Measurements from ENCODE around the gene RPL12. TPM values are rescaled to one million over a fixed set of nuclear protein-coding genes. Genes with fewer than 3 reads are reported as not detected.

The RPL12 gene
- polyA plus RNA-seq (2013, experiment 1 of 2): 1,412 TPM
- 1,543 TPM for polyA plus RNA-seq (2013, experiment 2 of 2)

DNA sequence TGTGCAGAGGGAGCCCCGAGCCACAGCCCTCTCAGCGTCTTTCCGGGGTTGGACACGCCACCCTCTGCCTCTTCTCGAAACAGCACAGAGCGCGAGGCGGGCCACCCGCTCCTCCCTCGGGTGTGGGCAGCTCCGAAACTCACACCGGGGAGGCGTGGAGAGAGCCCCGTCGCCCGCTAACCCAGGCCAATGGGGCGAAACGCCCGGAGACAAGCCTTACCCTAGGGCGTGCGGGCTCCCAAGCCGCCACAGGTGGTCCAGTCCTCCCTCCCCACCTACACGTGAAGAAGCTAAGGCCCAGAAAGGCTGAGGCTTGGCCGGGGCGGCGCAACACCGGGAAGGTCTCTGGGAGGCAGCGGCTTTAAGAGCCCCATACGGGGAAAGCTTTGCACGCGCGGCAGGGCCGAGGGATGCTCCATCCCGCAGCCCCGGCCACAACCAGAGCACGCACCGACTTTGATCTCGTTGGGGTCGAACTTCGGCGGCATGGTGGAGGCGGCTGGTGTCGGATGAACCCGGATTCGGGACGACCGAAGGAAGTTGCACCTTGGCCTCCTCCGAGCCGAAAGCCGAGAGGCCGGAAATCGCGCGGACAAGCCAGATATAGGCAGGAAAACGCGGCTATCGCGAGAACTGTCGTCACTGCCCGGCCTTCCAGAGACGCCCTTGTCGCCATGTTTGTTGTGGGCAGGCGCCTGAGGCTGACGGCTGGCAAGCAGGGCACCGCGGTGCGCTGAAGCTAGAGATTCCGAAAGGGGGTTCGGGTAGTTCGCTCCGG, at the start of gene RPL12, which contains the start of gene LRSAM1:
TSS of gene RPL12 (minus strand) at position 577 of the 778 bp plus-strand sequence. CDS start at position 488, 89 bp downstream.
TSS of gene LRSAM1 (plus strand) at position 681 of the 778 bp plus-strand sequence. CDS start 3,018 bp downstream, outside the sequence.
- Histone ChIP-seq H3K36me3 (ENCODE audit: insufficient read depth, low read length) (peaks cover 64% of the 10 kb centered on the region), H3K27me3 (ENCODE audit: insufficient read depth, low read length) (no peaks in the 10 kb centered on the region), H3K9ac (ENCODE audit: low read depth, low read length) (peak within 1 kb of the TSS; percentile 100), H3K4me3 (ENCODE audit: low read length) (peak within 1 kb of the TSS; percentile 98), H3K9me3 (ENCODE audit: insufficient read depth, low read depth, low read length) (no peaks in the 10 kb centered on the region), H3K27ac (ENCODE audit: low read depth, low read length) (peak within 1 kb of the TSS; percentile 90), H3K4me1 (ENCODE audit: insufficient read depth, low read length) (peaks cover 5% of the 10 kb centered on the region; the same call in 1 of the 2 replicates)
- under 1% methylated on average over 71 of the region's 71 CpGs for WGBS

DNA sequence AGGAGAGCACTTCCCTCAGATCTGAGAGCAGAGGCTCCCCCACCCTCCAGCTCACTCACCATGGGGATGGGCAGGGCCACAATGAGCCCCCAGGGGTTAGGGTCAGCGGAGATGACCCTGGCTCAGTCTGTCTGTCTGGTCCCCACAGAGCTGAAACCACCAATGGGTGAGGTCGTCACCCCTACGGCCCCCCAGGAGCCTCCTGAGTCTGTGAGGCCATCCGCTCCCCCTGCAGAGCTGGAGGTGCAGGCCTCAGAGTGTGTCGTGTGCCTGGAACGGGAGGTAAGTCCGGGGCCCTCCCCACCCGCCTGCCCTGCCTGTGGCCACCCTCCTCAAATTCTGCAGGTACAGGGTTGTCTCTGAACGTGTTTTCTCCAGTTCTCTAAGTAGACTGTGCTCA, 49.7 kb upstream of the RPL12 start:
- 84% methylated on average over 9 of the region's 9 CpGs for WGBS

DNA sequence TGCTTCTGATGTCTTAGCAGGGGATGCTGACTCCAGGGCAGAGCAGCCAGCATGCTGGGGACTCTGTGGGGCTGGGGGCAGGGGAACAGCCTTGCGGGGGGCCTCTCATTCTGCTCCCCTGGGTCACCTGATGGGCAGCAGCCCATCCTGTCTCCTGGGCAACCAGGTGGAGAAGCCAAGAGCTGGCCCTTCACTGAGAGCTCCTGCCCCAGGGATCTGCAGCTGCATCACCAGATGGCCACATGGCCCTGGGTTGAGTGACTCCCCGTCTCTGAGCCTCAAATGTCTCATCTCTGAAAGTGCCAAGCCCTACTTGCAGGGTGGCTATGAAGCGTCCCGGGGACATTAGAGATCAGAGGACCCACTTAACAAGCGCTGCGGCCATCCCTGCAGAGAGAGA, 49.2 kb upstream of the RPL12 start:
- Histone ChIP-seq H3K27me3 (ENCODE audit: insufficient read depth, low read length) (no peaks in the 10 kb centered on the region), H3K4me1 (ENCODE audit: insufficient read depth, low read length) (no peaks in the 10 kb centered on the region), H3K9ac (ENCODE audit: low read depth, low read length) (no peak overlapping the region), H3K4me3 (ENCODE audit: low read length) (no peak overlapping the region), H3K27ac (ENCODE audit: low read depth, low read length) (no peak overlapping the region), H3K9me3 (ENCODE audit: insufficient read depth, low read depth, low read length) (no peaks in the 10 kb centered on the region), H3K36me3 (ENCODE audit: insufficient read depth, low read length) (peaks cover 23% of the 10 kb centered on the region)
- WGBS: 90% methylated on average over 6 of the region's 6 CpGs

More for the DNA sequence above, 49.7 kb upstream of the RPL12 start:
- Histone ChIP-seq H3K9me3 (ENCODE audit: insufficient read depth, low read depth, low read length) (no peaks in the 10 kb centered on the region), H3K27me3 (ENCODE audit: insufficient read depth, low read length) (no peaks in the 10 kb centered on the region), H3K27ac (ENCODE audit: low read depth, low read length) (no peak overlapping the region), H3K36me3 (ENCODE audit: insufficient read depth, low read length) (peaks cover 18% of the 10 kb centered on the region), H3K9ac (ENCODE audit: low read depth, low read length) (no peak overlapping the region), H3K4me3 (ENCODE audit: low read length) (no peak overlapping the region), H3K4me1 (ENCODE audit: insufficient read depth, low read length) (no peaks in the 10 kb centered on the region)

DNA sequence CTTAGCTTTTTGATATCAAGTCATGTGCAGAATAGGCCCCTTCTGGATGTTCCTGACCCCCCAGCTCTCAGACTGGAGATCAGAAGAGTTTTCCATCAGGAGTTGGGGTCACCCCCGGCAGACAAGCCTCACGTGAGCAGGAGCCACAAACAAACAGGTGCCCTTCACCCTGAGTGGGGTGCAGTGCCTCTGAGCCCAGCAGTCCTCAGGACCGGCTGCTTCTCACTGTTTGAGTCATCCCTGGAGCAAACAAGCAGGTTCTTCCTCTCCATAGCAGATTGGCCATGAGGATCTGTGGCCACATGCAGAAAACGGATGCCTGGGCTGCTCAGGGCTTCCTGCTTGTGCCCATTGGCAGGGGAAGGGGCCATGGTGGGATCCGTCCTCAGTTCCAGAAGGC, 47.1 kb upstream of the RPL12 start:
- no peak overlapping the region for H3K27ac ChIP-seq (ENCODE audit: low read depth, low read length)
- H3K9me3 ChIP-seq (ENCODE audit: insufficient read depth, low read depth, low read length): no peaks in the 10 kb centered on the region
- H3K27me3 ChIP-seq (ENCODE audit: insufficient read depth, low read length): no peaks in the 10 kb centered on the region
- H3K36me3 ChIP-seq (ENCODE audit: insufficient read depth, low read length): peaks cover 35% of the 10 kb centered on the region
- no peak overlapping the region for H3K9ac ChIP-seq (ENCODE audit: low read depth, low read length)
- no peak overlapping the region for H3K4me3 ChIP-seq (ENCODE audit: low read length)
- H3K4me1 ChIP-seq (ENCODE audit: insufficient read depth, low read length): no peaks in the 10 kb centered on the region
- WGBS: 94% methylated on average over 5 of the region's 5 CpGs

DNA sequence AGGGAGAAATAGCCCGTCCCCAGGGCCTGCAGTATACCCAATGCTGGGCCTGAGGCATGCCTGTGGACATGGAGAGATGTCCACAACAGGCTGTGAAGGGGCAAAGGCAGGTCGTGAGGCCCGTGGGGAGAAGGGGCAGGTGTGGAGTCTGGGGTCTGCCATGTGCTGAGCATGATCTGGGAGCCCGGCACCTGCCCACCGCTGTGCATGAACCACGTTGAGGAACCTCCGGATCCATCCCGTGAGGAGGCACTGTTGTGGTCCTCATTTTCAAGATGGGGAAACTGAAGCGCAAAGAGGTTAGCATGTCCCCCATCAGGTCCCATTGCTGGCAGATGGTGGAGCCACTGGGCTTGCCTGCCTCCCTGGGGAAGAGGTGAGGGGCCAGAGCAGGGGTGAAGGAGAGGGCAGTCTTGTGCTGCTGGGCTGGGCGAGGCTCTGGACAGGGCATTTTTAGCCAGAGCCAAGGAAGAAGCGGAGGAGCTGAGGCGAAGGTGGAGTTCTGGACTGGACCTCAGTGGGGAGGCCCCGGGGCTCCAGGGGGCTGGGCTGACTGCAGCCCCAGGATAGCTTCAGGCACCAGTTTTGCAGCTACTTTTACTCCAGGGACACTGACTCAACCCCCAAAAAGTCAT, 46.6 kb upstream of the RPL12 start:
- no peak overlapping the region for H3K9ac ChIP-seq (ENCODE audit: low read depth, low read length)
- no peaks in the 10 kb centered on the region for H3K4me1 ChIP-seq (ENCODE audit: insufficient read depth, low read length)
- whole genome bisulfite sequencing: 94% methylated on average over 13 of the region's 13 CpGs
- H3K27ac ChIP-seq (ENCODE audit: low read depth, low read length): no peak overlapping the region
- H3K27me3 ChIP-seq (ENCODE audit: insufficient read depth, low read length): no peaks in the 10 kb centered on the region
- no peak overlapping the region for H3K4me3 ChIP-seq (ENCODE audit: low read length)
- peaks cover 33% of the 10 kb centered on the region for H3K36me3 ChIP-seq (ENCODE audit: insufficient read depth, low read length)
- no peaks in the 10 kb centered on the region for H3K9me3 ChIP-seq (ENCODE audit: insufficient read depth, low read depth, low read length)

- H3K4me3 ChIP-seq (ENCODE audit: low read length): no peak overlapping the region
- H3K9ac ChIP-seq (ENCODE audit: low read depth, low read length): no peak overlapping the region
- no peaks in the 10 kb centered on the region for H3K9me3 ChIP-seq (ENCODE audit: insufficient read depth, low read depth, low read length)
- H3K36me3 ChIP-seq (ENCODE audit: insufficient read depth, low read length): peaks cover 37% of the 10 kb centered on the region
- H3K27me3 ChIP-seq (ENCODE audit: insufficient read depth, low read length): no peaks in the 10 kb centered on the region
- no peak overlapping the region for H3K27ac ChIP-seq (ENCODE audit: low read depth, low read length)
- H3K4me1 ChIP-seq (ENCODE audit: insufficient read depth, low read length): no peaks in the 10 kb centered on the region
- 93% methylated on average over 12 of the region's 12 CpGs for WGBS
These were observed 45.8 kb upstream of the RPL12 start for GRCh38 chr9:127496974-127497373.

- H3K4me1 ChIP-seq (ENCODE audit: insufficient read depth, low read length): no peaks in the 10 kb centered on the region
- H3K9me3 ChIP-seq (ENCODE audit: insufficient read depth, low read depth, low read length): no peaks in the 10 kb centered on the region
- 91% methylated on average over 14 of the region's 14 CpGs for WGBS
- peaks cover 41% of the 10 kb centered on the region for H3K36me3 ChIP-seq (ENCODE audit: insufficient read depth, low read length)
- H3K27ac ChIP-seq (ENCODE audit: low read depth, low read length): no peak overlapping the region
- H3K27me3 ChIP-seq (ENCODE audit: insufficient read depth, low read length): no peaks in the 10 kb centered on the region
- no peak overlapping the region for H3K9ac ChIP-seq (ENCODE audit: low read depth, low read length)
- no peak overlapping the region for H3K4me3 ChIP-seq (ENCODE audit: low read length)
These were observed 44.8 kb upstream of the RPL12 start for GRCh38 chr9:127495884-127496555.

DNA sequence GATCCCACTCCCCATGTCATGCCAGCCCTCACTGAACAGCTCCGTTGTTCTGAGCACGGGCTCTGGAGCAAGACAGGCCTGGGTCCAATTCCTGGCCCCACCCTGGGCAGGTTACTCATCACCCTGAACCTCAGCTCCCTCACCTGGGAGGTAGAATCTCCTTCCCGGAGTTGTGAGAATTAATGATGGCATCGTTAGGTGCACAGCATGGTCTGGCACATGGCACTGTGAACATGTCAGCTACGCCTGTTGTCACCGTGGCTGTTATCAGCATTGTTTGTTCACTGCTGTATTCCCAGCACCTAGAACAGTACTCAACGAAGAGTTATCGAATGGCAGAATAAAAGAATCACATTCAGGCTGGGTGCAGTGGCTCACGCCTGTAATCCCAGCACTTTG, 43.1 kb upstream of the RPL12 start:
- H3K36me3 ChIP-seq (ENCODE audit: insufficient read depth, low read length): peaks cover 47% of the 10 kb centered on the region
- no peaks in the 10 kb centered on the region for H3K27me3 ChIP-seq (ENCODE audit: insufficient read depth, low read length)
- no peak overlapping the region for H3K9ac ChIP-seq (ENCODE audit: low read depth, low read length)
- no peaks in the 10 kb centered on the region for H3K9me3 ChIP-seq (ENCODE audit: insufficient read depth, low read depth, low read length)
- no peaks in the 10 kb centered on the region for H3K4me1 ChIP-seq (ENCODE audit: insufficient read depth, low read length)
- H3K4me3 ChIP-seq (ENCODE audit: low read length): no peak overlapping the region
- no peak overlapping the region for H3K27ac ChIP-seq (ENCODE audit: low read depth, low read length)
- 94% methylated on average over 9 of the region's 9 CpGs for whole genome bisulfite sequencing

GRCh38 chr9:127493592-127494303, 42.5 kb upstream of the RPL12 start:
- H3K27ac ChIP-seq (ENCODE audit: low read depth, low read length): no peak overlapping the region
- H3K4me3 ChIP-seq (ENCODE audit: low read length): no peak overlapping the region
- H3K9ac ChIP-seq (ENCODE audit: low read depth, low read length): no peak overlapping the region
- no peaks in the 10 kb centered on the region for H3K9me3 ChIP-seq (ENCODE audit: insufficient read depth, low read depth, low read length)
- peaks cover 49% of the 10 kb centered on the region for H3K36me3 ChIP-seq (ENCODE audit: insufficient read depth, low read length)
- WGBS: 92% methylated on average over 22 of the region's 22 CpGs
- H3K4me1 ChIP-seq (ENCODE audit: insufficient read depth, low read length): no peaks in the 10 kb centered on the region
- H3K27me3 ChIP-seq (ENCODE audit: insufficient read depth, low read length): no peaks in the 10 kb centered on the region

- H3K36me3 ChIP-seq (ENCODE audit: insufficient read depth, low read length): peaks cover 49% of the 10 kb centered on the region
- H3K4me3 ChIP-seq (ENCODE audit: low read length): no peak overlapping the region
- no peak overlapping the region for H3K9ac ChIP-seq (ENCODE audit: low read depth, low read length)
- no peak overlapping the region for H3K27ac ChIP-seq (ENCODE audit: low read depth, low read length)
- H3K4me1 ChIP-seq (ENCODE audit: insufficient read depth, low read length): no peaks in the 10 kb centered on the region
- WGBS: 94% methylated on average over 14 of the region's 14 CpGs
- H3K27me3 ChIP-seq (ENCODE audit: insufficient read depth, low read length): no peaks in the 10 kb centered on the region
- H3K9me3 ChIP-seq (ENCODE audit: insufficient read depth, low read depth, low read length): no peaks in the 10 kb centered on the region
These were observed 41.4 kb upstream of the RPL12 start for GRCh38 chr9:127492616-127493015.

Data from HUES64 (cell line).